ENCODE data around the gene TBCEL.

GRCh38 chr11:121127809-121128208, 103.9 kb downstream of the TBCEL start:
- TF ChIP-seq CTCF (IDR thresholded peaks at IDR 0.05; ENCODE audit: borderline replicate concordance, extremely low read depth, low read length, poor library complexity, severe bottlenecking) (no peak), EZH2 (IDR thresholded peaks at IDR 0.05; ENCODE audit: borderline replicate concordance, low read depth, low read length, severe bottlenecking) (no peak)
